GM18498 (cell line): Measurements from ENCODE around the gene TMEM240.
"Not testable (repeated sequence)": the region's sequence is repeated elsewhere in the genome, so short reads cannot be mapped to it uniquely, and the experiment has no call there.

ENCODE experiments used
- ATAC-seq: cut with Tn5 transposase; IDR thresholded peaks from one replicate; pipeline ENCODE4 v1.9.1; 2021; ENCODE audit warnings: mild to moderate bottlenecking, moderate library complexity; ENCODE audit not compliant: unreplicated experiment

TMEM240 gene

DNA sequence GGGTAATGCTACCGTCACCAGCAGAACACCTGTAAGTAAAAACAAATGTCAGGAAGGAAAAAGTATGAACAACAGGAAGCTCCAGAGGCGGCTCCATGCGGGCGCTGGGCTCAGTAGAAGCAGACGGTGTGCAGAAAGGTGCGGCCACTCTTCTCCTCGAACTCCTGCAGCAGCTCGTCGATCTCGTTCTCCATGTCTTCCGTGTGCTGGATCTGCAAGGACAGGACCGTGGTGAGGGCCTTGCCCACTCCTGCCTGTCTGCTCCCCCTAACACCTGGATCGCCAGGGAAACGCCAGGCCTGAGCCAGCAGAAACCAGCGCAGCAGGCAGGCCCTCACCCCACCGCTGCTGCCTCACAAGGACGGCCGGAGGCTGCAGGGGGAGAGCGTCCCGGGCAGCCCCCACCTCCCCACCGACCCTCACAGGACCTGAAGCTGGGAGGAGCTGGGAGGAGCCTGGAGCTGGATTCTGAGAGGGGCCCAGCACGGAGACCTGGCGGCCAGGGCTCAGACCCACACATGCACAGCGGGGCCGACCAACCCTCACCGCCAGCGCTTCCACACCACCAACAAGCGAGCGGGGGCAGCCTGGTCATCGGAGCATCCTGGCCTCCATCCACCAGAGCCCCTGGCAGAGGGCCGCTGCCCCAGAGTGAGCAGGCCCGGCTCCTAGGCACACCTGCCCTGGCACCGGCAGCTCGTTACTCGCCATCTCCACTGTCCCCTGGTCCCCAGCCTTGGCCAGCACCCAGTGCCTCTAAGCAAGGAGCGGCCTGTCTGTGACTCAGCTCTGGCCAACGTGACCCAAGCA lies 1.7 kb upstream of the TMEM240 start:
- no peak for ATAC-seq

DNA sequence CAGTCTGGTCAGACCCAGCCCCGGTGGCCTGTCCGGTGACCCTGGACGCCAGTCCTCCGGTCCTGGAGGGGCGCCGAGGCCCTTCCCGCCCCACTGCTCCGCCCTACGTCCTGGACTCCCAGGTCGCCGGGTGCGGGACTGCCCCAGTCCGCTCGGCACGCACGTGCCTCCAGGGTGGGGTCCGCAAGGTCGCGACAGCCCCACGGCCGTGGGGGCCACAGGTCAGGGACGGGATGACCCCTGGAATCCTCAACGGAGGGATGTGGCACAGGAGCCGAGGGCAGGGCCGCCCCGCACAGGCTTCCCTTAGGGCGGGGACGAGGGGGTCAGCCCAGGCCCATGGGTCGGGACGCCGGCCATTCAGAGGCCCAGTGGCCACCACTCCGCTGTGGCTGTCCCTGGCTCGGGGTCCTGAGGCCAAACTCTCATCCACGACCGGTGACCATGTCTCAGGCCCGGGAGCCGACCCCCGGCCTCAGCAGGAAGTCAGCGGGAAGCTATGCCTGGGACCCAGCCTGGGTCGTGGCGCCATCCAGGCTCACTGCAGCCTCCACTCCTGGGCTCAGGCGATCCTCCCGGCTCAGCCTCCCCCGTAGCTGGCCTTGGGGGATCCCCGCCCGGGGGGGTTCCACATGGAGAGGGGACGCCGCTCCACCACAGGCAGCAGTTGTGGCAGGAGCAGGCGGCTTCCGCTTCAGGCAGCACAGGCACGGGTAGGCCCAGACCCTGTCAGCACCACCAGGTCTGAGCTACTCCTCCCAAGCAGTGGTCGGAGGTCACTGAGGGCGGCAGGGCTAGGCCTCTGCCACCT lies 599 bp upstream of the TMEM240 start:
- ATAC-seq = no peak

DNA sequence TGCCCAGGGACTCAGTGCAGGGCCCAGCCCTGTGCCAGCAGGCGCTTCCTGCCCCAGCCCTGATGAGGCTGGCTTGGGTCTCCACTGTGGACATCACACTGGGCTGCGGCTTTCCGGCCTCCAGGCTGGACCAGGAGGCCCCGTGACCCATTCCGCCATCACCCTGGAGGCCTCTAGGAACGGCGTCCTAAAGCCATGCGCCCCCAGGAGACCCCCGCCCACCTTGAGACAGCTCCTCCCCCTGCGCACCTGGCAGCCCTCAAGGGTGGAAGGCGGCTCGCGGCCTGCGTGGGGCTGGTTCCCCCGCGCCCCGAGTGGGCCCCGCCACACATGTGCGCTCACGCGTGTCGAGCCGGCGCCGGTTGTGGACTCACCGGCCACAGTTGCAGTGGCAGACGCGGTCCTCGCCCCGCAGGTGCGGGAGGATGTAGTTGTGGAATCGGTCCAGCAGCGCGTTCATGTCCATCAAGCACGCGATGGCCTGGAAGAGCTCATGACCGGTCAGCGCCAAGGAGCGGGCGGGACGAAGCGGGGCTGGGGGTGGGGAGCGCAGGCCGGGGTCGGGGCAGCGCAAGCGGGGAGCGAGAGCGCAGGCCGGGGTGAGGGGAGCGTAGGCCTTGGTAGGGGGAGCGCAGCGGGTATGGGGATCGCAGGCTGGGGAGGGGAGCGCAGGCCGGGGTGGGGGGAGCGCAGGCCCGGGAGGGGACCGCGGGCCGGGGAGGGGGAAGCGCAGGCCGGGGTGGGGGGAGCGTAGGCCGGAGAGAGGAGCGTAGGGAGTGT lies 924 bp downstream of the TMEM240 start:
- no peak for ATAC-seq

DNA sequence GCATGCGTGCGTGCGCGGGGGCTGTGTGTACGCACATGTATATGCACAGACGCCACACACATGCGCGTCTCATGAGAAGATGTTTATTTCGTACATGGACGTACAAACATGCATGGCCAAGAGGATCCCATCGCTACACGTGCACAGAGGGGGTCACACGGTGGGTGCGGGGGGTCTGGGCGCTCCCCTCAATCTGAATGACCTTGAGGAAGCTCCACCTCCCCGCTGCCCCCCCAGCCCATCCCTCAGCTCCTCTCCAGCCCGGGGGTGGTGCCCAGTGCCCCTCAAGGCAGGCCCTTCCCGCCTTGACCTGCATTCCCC lies 1.5 kb downstream of the TMEM240 start:
- ATAC-seq = no peak

DNA sequence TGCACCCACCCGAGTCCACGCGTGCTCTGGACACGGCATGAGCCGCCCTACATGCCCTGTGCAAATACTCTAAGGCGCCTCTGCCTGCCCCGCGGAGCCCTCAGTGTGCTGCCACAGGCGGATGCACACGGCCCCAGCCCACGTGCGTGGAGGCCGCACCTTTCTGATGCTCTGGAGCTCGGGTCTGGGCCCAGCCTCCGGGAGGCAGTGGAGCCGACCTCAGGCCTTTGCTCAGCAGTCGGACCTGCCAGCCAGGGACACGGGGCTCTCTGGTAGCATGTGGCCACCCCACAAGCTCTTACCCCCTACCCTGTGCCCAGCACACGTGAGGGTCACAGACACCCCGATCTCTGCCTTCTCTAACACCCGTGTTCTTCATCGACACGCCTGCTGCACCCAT lies 2.1 kb downstream of the TMEM240 start:
- ATAC-seq = no peak

DNA sequence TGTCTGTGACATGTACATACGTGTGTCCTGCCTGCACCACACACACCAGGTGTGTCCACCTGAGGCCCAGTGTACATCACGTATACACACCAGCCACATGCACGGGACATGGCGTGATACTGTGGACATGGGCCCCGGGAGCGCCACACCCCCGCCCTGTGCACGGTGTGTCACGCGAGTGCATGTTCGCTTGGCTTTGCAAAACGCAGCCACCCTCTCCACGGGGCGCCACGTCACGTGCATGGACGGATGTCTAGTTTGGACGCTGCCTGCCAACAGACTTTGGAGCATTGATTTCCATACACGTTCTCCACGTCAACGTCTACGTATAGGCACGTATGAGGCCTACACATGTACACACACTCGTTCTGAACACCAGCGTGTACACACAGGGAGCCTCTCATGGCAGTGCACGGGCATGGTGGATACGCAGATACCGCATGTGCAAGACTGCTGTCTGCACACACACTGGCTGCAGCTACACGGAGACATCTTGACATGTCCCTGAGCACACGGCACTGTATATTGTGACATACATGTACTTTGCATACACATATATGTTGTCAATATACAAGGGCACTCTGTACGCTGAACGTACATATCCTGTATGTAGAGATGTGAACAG lies 2.7 kb downstream of the TMEM240 start:
- ATAC-seq = no peak

DNA sequence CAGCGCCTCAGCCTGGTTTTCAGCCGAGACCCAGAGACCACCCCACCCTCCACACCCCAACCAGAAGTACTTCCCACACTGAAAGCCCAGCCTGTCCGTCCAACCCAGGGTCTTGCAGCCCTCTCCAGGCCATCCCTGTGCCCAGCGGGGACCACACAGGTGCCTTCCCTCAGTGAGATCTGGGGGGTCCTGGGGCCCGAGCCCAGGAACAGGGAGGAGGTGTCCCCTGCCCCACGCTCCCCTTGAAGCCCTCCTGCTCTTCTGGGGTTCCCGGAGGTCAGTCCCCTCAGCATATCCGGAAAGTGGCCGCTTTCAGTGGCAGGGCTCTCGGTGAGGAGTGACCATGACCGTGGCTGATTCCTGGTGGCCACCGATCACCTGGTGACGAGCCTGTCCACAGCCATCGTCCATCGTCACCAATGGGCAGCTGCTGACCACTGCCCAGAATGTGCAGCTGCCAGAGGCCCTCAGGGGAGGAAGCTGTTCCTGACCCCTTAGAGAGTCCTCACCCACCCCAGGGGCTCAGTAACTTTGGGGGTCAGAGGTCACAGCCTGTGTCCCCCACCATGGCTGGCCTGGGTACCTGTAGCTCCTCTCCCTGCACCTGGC lies 3.4 kb downstream of the TMEM240 start:
- no peak for ATAC-seq

DNA sequence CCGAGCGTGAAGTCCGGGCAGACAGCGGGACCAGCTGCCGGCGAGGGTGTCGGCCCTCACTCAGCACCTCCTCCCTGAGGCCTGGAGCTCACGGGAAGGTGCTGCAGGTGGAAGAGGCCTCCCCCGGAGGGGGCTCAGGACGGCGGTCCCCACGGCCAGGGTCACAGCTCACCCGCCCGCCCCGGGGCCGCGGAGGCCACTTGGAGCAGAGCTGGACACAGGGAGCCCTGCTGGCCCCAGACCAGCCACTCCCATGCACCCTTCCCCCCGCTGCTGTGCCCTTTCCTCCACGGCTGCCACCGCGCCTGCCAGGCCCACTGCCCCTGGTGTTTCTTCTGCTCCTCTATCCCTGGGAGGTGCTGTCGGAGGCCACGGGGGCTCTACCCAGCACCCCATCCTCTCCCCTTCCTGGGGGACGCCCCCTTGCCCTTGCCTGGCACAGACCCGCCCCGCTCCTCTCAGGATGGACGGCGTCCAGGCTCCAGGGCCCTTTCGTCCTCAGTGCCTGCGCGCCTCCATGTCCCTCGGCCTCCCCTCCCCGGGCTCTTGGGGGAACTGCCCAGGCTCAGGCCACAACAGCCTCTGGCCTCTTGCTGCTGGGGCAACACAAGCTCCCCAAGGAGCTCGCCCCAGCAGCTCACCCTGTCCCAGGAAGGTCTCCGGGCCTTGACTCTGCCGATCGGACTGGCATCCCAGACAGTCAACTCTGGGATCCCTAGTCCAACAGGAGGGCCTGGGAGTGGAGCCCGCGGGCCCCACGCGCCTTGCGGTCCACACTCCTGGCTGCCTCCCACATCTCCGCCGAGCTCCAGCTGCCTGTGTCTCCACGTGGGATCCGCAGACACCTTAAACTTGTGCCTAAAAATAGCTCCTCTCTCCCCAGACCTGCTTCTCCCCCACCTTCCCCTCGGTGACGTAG lies 4.1 kb downstream of the TMEM240 start:
- ATAC-seq = no peak

DNA sequence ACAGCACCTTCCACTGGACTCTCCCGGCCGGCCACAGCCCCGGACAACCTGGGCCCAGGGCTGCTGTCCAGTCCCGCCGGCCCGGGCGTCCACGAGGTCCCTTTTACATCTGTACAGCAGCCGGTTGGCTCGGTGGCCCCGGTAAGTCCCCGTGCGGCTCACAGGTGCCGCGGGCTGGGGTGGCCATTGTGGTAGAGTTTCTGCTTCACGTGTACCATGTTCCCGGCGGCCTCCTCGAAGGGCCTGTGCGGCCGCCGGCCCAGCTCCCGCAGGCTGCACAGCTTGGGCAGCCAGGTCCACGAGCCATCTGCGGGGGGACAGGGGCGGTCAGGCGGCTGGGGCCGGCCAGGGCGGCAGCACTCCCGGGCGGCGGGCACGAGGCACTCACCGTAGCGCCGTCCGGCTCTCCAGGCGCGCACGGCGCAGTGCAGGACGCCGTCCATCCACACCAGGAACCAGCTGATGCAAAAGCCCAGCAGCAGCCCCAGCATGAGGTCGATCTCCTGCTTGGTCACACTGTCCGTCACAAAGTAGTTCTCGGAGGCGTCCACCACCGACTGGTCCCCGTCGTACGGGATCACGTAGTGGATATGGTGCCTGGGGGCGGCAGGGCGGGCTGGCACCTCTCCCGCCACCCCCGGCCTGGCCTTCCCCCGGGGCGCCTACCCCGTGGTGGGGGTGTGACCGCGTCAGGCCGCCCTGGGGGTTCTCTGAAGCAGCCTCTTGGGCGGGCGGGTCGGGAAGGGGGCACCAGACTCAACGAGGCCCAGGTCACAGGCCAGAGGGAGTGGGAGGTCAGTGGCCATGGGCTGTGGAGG lies 5.0 kb downstream of the TMEM240 start:
- no peak for ATAC-seq

DNA sequence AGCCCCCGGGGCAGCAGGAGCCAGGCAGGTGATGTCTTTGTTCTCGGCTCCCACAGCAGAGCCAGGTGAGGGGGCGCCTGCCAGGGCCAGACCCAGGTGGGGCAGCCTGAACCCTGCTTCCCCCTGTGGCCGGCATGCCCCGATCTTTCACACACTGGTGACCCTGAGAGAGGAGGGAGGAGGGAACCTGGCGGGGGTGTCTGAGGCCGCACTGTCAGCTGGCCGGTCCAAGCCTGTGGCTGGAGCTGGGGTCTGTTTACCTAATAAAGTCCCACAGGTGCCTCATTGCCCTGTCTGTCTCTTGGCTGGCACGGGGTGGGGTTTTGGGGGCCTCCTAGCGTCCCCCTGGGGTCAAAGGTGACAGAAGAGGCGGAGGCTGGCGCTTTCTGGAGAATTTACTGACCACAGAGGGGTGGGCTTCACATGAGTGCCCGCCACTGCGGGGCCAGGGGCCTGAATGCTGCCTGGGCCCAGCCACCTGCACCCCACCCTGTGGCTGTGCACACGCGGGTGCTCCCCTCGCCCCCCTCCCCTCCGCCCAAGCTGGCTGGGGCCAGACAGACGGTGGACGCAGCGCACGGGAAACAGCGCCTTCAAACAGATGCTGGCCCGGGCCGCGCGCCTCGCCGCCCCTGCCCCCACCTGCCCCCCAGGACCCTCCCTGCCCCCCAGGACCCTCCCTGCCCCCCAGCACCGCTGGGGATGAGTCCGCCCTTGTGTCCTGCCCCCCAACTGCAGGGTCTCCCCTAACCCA lies 5.8 kb downstream of the TMEM240 start:
- ATAC-seq = no peak

DNA sequence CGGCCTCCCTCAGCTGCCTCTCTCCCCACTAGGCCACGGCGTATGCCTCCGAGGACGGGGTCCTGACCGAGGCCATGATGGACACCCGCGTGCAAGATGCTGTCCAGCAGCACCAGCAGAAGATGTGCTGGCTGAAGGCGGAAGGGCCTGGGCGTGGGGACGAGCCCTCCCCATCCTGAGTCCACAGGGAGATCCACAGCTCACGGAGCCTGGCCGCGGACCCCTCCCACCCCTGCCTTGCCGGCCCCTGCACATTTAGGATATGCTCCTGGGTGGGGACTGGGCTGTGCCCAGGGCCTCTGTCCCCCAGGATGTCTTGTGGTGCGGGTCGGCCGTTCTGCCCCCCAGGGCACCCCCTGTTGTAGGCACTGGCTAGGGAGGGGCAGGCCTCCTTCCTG lies 6.5 kb downstream of the TMEM240 start:
- ATAC-seq = not testable (repeated sequence)

DNA sequence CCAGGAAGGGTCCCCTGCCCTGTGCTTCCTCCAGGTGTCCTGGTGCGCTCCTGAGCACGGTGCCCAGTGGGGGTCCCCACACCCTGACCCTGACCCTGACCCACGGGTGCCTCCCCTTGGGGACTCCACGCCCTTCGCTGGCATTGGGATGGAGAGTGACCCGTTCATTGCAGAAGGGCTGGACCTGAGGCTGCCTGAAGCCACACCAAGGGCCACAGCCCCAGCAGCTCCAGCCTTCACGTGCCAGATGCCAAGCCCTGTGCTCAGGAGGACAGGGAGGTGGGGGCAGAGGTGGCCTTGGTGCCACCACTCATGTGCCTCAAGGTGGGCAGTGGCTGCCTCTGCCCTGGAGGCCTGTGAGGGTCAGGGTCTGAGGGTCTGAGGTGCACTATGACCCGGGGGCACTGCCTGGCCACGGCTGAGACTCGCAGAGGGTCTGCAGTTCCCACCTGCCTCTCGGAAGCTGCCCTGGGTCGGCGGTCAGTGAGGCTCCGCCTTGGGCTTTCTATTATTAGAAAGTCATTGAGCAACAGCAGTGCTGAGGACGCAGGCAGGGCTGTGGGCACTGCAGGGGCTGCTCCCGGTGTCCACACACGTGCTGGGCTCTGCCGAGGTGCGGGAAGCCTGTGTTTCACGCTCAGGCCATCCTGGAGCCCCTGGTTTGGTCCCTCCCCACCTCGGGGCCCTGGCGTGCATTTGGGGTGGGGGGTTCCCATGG lies 7.1 kb downstream of the TMEM240 start:
- ATAC-seq = not testable (repeated sequence)

DNA sequence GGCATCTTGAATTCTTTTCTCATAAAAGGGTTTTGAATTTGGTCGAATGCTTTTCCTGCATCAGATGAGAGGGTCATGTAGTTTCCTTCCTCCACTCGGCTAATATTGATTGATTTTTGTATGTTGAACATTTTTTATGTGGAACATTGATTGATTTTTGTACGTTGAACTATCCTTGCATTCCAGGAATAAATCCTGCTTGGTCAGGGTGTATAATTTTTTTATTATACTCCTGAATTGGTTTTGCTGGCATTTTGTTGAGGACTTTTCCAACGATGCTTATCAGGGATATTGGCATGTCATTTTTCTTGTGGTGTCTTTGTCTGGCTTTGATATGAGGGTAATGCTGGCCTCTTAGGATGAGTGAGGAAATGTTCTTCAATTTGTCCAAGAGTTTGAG lies 8.5 kb downstream of the TMEM240 start:
- ATAC-seq = no peak

DNA sequence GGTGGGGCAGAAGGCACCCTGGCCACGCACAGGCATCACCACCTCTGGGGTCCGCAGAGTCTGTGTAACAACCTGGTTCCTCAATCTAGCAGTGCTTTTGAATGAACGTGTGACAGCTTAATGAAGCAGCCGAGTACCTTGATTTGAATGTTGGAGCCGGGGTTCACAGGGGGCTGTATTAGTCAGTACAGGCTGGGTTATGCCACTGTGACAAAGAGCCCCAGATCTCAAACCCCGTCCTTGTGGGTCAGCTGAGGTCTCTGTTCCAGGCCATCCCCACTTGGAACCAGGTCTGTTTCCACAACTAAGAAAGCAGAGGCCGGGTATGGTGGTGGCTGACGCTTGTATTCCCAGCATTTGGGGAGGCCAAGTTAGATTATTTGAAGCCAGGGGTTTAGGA lies 10.5 kb downstream of the TMEM240 start:
- ATAC-seq = no peak

DNA sequence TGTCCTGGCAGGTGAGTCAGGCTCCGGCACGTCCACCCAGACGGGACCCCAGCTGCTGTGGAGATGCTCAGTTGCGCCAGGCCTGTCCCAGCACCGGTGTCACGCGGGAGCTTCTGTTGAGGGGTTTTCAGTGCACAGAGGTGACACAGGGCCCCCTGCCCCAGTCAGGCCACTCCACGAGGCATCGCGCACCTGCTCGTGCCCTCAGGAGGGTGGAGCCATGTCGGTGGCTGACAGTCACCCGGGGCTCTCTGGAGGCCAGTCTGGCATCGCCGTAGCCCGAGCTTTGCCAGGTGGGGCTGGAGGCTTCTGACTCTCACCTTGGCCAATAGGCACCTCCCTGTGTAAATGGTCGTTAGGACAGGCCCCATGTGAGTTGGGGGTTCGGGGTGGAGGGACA lies 11.1 kb downstream of the TMEM240 start:
- ATAC-seq = no peak

DNA sequence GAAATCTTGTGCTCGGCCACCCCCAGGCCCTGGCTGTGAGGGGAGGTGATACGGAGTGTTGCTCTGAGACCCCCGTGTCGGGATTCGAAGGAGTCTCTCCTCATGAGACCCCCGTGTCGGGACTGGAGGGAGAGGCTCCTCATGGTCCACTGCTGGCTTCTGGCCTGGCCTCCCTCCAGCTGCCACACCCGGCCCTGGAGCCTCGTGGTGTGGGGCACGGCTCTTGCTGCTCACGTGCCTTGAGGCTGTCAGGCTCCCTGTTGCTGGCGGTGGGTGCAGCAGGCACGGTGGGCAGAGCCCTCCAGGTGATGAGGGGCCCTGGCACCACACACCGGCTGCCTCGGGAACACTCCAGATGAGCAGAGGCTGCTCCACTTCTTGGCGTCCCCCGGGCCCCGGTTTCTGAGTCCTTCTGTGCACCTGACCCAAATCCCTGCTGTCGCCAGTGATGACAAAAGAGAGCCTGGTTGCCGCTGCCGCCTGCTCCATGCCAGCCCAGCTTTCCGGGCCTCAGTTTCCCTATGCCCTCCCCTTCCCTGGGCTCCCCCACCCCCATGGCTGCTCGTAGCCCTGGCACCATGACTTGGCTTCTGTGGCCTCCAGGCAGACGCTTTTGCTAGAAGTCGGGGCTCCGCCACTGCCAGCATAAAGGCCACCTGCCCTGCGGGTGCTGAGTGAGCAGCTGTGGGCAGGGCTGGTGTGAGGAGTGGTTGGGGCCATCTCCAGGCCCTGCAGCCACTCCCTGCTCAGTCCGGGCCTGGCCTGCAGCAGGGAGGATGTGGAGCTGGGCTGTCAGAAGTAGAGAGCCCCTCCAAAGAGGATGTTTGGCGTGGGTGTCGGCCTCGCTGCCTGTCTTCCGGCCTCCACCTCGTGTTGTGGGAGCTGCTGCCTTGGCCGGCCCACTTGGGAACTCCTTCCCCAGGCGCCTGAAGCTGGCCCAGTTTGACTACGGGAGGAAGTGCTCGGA lies 11.8 kb downstream of the TMEM240 start:
- ATAC-seq = no peak
